Stomach smooth muscle (tissue), 2 donors: ENCODE measurements around the gene BECN2.
A peak's percentile ranks its signal among the peaks of the same experiment; 100 is the strongest.
"Not testable (repeated sequence)": the region's sequence is repeated elsewhere in the genome, so short reads cannot be mapped to it uniquely, and the experiment has no call there.

ENCODE experiments used
- H3K27ac ChIP-seq: one replicate; pipeline ENCODE4 v1.7.0; 2013; ENCODE audit warnings: mild to moderate bottlenecking, low read length, inconsistent platforms
- H3K27me3 ChIP-seq, 2 donors: one replicate each; pipeline ENCODE4 v1.7.0; 2013; ENCODE audit warnings: low read length in 2 of 2; ENCODE audit not compliant: insufficient read depth in 2 of 2, control insufficient read depth in 1 of 2
- H3K36me3 ChIP-seq, 2 donors: one replicate each; pipeline ENCODE4 v1.7.0; 2013; ENCODE audit warnings: low read length in 2 of 2; ENCODE audit not compliant: control insufficient read depth in 2 of 2, insufficient read depth in 2 of 2
- H3K4me1 ChIP-seq: one replicate; pipeline ENCODE4 v1.7.0; 2013; ENCODE audit warnings: low read length; ENCODE audit not compliant: control insufficient read depth, insufficient read depth
- H3K4me3 ChIP-seq, 2 donors: one replicate each; pipeline ENCODE4 v1.7.0; 2013; ENCODE audit warnings: low read length in 2 of 2
- H3K9ac ChIP-seq, 2 donors: one replicate each; pipeline ENCODE4 v1.7.0; 2013; ENCODE audit warnings: low read length in 2 of 2, mild to moderate bottlenecking in 1 of 2
- H3K9me3 ChIP-seq, 2 donors: one replicate each; pipeline ENCODE4 v1.7.0; 2013; ENCODE audit warnings: low read length in 2 of 2; ENCODE audit not compliant: control insufficient read depth in 2 of 2
- donor health status: healthy.
- donor health status: Pancreatic carcinoma.

Gene BECN2

GRCh38 chr1:241979071-241979470 lies 21.5 kb downstream of the BECN2 start:
- Histone ChIP-seq H3K36me3 (no peaks in the 10 kb centered on the region), H3K9ac (no peak overlapping the region), H3K9me3 (peaks cover 0 to 3% of the 10 kb centered on the region in 2 donors), H3K27me3 (no peaks in the 10 kb centered on the region), H3K4me1 (no peaks in the 10 kb centered on the region), H3K4me3 (no peak overlapping the region), H3K27ac (no peak overlapping the region)

- Histone ChIP-seq H3K27ac (no peak overlapping the region), H3K9me3 (peaks cover 0 to 3% of the 10 kb centered on the region in 2 donors), H3K9ac (no peak overlapping the region), H3K4me3 (no peak overlapping the region), H3K36me3 (no peaks in the 10 kb centered on the region), H3K4me1 (no peaks in the 10 kb centered on the region), H3K27me3 (no peaks in the 10 kb centered on the region)
Observed at GRCh38 chr1:241979926-241980325, 22.4 kb downstream of the BECN2 start.

DNA sequence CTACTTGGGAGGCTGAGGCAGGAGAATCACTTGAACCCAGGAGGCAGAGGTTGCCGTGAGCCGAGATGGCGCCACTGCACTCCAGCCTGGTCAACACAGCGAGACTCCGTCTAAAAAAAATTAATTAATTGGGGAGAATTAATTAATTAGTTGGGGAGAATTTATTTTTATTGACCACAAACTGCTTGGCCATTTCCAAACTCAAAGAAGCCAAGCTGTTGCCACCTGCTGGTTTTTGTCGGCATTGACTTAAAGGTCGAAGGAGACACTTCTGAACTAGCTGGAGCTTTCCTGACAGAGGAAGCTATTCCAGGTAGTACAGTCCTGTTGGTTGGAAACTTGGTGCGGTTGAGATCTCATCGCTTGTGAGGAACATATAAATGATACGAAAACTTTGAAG lies 28.2 kb downstream of the BECN2 start:
- no peaks in the 10 kb centered on the region for H3K36me3 ChIP-seq
- no peak overlapping the region for H3K9ac ChIP-seq
- no peaks in the 10 kb centered on the region for H3K27me3 ChIP-seq
- H3K4me1 ChIP-seq, result no peaks in the 10 kb centered on the region
- H3K9me3 ChIP-seq, result no peaks in the 10 kb centered on the region
- no peak overlapping the region for H3K27ac ChIP-seq
- no peak overlapping the region for H3K4me3 ChIP-seq

DNA sequence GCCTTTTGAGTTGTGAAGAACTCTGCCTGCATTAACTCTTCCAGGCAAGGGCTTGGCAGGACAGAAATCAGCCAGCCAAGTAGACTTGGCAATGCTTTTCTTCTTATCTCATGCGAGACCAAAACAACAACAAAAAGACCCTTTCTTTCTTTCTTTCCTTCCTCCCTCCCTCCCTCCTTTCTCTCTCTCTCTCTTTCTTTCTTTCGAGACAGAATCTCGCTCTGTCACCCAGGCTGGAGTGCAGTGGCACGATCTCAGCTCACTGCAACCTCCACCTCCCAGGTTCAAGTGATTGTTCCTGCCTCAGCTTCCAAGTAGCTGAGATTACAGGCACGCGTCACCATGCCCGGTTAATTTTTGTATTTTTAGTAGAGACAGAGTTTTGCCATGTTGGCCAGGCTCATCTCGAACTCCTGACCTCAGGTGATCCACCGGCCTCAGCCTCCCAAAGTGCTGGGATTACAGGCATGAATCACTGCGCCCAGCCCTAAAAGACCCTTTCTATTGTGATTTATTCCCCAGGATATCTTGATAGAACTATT lies 30.9 kb downstream of the BECN2 start:
- not testable (repeated sequence) for H3K9ac ChIP-seq, H3K9me3 ChIP-seq, H3K27me3 ChIP-seq, H3K4me3 ChIP-seq, H3K36me3 ChIP-seq, H3K27ac ChIP-seq, H3K4me1 ChIP-seq

GRCh38 chr1:241990040-241990439 lies 32.5 kb downstream of the BECN2 start:
- Histone ChIP-seq H3K4me3 (no peak overlapping the region), H3K36me3 (no peaks in the 10 kb centered on the region), H3K9ac (no peak overlapping the region), H3K9me3 (no peaks in the 10 kb centered on the region), H3K27me3 (no peaks in the 10 kb centered on the region), H3K27ac (no peak overlapping the region), H3K4me1 (no peaks in the 10 kb centered on the region)

DNA sequence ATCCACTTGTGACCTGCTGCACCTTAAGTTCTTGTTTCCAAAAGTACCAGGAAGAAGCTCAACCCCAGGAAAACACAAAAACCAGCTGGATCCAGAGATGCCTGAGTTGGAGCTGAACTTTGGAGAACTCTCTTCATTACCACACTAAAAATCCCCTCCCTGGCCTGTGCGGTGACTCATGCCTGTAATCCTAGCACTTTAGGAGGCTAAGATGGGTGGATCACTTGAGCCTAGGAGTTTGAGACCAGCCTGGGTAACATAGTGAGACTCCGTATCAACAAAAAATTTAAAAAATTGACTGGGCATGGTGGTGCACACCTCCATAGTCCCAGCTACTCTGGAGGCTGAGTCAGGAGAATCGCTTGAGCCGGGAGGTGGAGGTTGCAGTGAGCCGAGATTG lies 35.2 kb downstream of the BECN2 start:
- Histone ChIP-seq H3K9ac (no peak overlapping the region), H3K4me1 (no peaks in the 10 kb centered on the region), H3K27ac (no peak overlapping the region), H3K27me3 (no peaks in the 10 kb centered on the region), H3K36me3 (no peaks in the 10 kb centered on the region), H3K4me3 (no peak overlapping the region), H3K9me3 (no peaks in the 10 kb centered on the region)

DNA sequence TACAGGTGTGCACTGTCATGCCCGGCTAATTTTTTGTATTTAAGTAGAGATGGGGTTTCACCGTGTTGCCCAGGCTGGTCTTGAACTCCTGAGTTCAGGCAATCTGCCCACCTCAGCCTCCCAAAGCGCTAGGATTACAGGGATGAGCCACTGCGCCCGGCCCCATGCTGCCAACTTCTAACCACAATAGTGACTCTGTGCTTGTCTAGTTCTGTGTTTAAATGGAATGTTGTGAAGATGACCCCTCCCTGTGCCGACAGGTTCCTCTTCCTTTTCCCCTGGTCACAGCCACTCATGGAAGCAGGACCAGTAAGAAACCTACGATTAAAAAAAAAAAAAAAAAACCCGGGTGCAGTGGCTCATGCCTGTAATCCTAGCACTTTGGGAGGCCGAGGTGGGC lies 36.6 kb downstream of the BECN2 start:
- Histone ChIP-seq H3K4me1 (peaks cover 4% of the 10 kb centered on the region), H3K9ac (no peak overlapping the region), H3K9me3 (no peaks in the 10 kb centered on the region), H3K27me3 (no peaks in the 10 kb centered on the region), H3K4me3 (no peak overlapping the region), H3K27ac (no peak overlapping the region), H3K36me3 (no peaks in the 10 kb centered on the region)

DNA sequence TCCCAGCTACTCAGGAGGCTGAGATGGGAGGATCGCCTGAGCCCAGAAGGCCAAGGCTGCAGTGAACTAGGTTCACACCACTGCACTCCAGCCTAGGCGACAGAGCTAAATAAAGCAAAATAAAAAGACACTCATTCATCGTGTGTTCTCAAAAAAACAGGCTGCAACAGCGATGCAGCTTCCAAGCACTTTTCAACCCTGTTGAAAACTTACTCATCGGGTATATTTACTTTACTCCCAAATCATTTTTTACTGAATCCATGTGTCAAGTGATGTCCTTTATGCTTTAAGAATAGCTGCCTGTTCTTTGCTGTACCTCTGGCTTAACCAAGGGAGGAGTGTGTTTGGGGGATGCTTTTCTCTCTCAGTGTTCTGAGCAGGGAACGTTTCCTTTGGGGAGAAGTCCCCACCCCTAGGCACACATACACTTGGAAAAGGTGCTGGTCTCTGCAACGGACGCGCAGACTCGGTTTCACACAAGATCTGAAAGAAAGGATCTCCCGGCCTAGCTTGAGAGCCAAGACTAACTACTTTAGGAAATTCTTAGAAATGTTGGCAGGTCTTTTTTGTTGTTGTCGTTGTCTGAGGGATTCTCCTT lies 39.9 kb downstream of the BECN2 start:
- Histone ChIP-seq H3K27me3 (no peaks in the 10 kb centered on the region), H3K27ac (no peak overlapping the region), H3K9me3 (no peaks in the 10 kb centered on the region), H3K36me3 (no peaks in the 10 kb centered on the region), H3K4me3 (no peak overlapping the region), H3K9ac (no peak overlapping the region), H3K4me1 (peaks cover 4% of the 10 kb centered on the region)

DNA sequence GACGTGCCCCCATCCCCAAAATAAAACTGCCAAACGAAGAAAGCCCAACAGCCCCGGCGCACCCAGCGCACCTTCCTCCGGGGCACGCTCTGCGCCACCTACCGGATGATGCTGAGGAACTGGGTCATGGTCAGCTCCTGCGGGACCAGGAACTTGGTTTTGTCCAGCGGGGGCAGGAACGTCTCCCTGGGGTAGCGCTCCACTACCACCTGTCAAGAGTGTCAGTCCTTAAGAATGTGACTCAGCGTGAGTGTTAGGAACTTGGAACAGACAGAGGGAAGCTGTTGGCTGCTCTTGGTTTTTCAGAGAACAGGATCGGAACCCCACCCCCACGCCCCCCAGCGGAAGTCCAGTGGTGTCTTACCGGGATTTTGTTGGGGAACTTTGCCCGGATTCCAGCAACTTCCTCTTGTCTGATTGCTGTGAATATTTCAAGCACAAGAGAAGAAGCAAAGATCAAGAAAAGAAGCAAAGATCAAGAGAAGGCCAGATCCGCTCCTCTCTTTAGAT lies 40.9 kb downstream of the BECN2 start:
- H3K27me3 ChIP-seq, result no peaks in the 10 kb centered on the region
- H3K9me3 ChIP-seq, result no peaks in the 10 kb centered on the region
- H3K36me3 ChIP-seq, result no peaks in the 10 kb centered on the region
- H3K4me1 ChIP-seq, result peaks cover 4% of the 10 kb centered on the region
- H3K27ac ChIP-seq, result no peak overlapping the region
- peak overlapping the region in 1 of 2 donors; percentile 21 for H3K9ac ChIP-seq
- peak overlapping the region; percentile 36 to 58 for H3K4me3 ChIP-seq

DNA sequence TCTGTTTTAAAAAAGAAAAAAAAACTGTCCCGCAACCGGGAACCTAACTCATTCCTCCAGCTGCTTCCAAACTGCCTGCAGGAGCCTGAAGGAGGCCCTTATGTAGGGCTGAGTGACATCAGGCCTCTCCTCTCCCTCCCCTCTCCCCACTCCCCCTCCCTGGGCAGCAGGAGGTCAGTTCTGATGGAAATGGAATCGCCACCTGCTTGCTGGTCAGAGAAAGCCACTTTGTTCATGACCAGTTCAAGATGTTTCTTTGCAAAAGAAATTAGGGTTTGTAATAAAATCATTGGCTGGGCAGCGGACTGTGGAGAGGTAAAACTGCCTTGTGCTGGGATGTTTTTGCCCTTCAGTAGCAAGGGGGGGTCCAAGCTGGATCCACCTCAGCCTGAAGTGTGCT lies 41.5 kb downstream of the BECN2 start, which contains the start of gene MAP1LC3C:
MAP1LC3C (minus strand) TSS at position 73 of the 400 bp plus-strand sequence. CDS start 90 bp downstream, outside the sequence.
- Histone ChIP-seq H3K9me3 (no peaks in the 10 kb centered on the region), H3K27me3 (no peaks in the 10 kb centered on the region), H3K4me3 (peak within 1 kb of the TSS; percentile 36 to 58), H3K4me1 (peaks cover 4% of the 10 kb centered on the region), H3K27ac (no peak within 1 kb of the TSS), H3K9ac (peak within 1 kb of the TSS in 1 of 2 donors; percentile 21), H3K36me3 (no peaks in the 10 kb centered on the region)

- H3K27me3 ChIP-seq, result no peaks in the 10 kb centered on the region
- no peaks in the 10 kb centered on the region for H3K36me3 ChIP-seq
- H3K27ac ChIP-seq, result no peak overlapping the region
- no peak overlapping the region for H3K4me3 ChIP-seq
- H3K9me3 ChIP-seq, result no peaks in the 10 kb centered on the region
- H3K9ac ChIP-seq, result no peak overlapping the region
- H3K4me1 ChIP-seq, result peaks cover 4% of the 10 kb centered on the region
Observed at GRCh38 chr1:242000434-242000833, 42.9 kb downstream of the BECN2 start.
